AG09309 (cell line): ENCODE data around the gene P3H2.

Source experiments
- DNase-seq: peaks from one replicate; pipeline ENCODE4 v3.0.0-alpha.2; 2010; ENCODE audit warnings: low read depth
- H3K4me3 ChIP-seq: 2 replicates; pipeline ENCODE4 v1.5.1; 2011; ENCODE audit warnings: mild to moderate bottlenecking, low read depth, low read length, moderate library complexity; ENCODE audit not compliant: control insufficient read depth
- TF ChIP-seq, protein P1 (sequence below): IDR thresholded peaks from 2 replicates; pipeline ENCODE4 v1.5.1; 2011; ENCODE audit warnings: mild to moderate bottlenecking, low read depth, low read length, inconsistent platforms; ENCODE audit not compliant: insufficient read depth, control insufficient read depth; ENCODE audit errors: missing control alignments

The P3H2 gene

GRCh38 chr3:190132371-190132770, 11.7 kb upstream of the P3H2 start:
- no peak for DNase-seq
- H3K4me3 ChIP-seq: no peak overlapping the region
- TF ChIP-seq, protein P1, sequence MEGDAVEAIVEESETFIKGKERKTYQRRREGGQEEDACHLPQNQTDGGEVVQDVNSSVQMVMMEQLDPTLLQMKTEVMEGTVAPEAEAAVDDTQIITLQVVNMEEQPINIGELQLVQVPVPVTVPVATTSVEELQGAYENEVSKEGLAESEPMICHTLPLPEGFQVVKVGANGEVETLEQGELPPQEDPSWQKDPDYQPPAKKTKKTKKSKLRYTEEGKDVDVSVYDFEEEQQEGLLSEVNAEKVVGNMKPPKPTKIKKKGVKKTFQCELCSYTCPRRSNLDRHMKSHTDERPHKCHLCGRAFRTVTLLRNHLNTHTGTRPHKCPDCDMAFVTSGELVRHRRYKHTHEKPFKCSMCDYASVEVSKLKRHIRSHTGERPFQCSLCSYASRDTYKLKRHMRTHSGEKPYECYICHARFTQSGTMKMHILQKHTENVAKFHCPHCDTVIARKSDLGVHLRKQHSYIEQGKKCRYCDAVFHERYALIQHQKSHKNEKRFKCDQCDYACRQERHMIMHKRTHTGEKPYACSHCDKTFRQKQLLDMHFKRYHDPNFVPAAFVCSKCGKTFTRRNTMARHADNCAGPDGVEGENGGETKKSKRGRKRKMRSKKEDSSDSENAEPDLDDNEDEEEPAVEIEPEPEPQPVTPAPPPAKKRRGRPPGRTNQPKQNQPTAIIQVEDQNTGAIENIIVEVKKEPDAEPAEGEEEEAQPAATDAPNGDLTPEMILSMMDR: no peak

GRCh38 chr3:190131329-190131728, 10.6 kb upstream of the P3H2 start:
- H3K4me3 ChIP-seq: no peak overlapping the region
- DNase-seq: no peak
- TF ChIP-seq, protein P1: no peak

DNA sequence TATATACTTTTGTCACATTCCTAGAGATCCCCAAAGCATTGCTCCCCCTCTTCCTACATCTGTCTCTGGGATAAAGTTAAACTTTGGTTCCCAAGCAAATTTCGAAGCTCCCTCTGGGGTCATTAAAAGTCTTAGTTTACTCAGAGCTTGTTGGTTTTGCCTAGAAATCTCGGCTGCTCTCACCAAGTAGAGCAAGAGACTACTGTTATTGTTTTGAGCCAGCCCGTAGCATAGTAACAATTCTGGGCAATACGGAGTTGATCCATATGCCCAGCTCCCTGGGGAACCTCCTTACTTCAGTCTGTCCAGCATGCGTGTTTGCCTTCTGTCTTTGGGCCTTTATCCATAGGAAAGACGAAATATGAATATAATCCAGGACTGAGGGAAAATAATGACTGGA, 10.0 kb upstream of the P3H2 start:
- no peak overlapping the region for H3K4me3 ChIP-seq
- DNase-seq: no peak
- TF ChIP-seq, protein P1: no peak

DNA sequence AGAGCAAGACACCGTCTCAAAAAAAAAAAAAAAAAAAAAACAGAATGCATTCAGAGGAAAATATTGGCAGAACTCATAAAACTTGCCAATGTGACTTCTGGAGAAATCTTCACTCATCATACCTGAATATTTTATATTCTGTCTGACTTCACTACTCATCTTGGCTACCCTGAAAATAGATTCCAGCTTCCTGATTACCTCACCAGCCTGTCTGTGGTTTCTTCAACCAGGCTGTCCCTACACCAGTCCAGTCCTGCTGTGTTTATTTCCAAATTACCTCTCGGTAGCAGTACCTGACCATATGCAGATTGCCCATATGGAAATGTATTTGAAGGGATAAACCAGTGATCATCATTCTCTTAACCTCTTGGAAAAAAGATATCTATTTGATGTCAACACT, 9.3 kb upstream of the P3H2 start:
- no peak for DNase-seq
- H3K4me3 ChIP-seq: no peak overlapping the region
- TF ChIP-seq, protein P1: no peak

GRCh38 chr3:190127797-190128196, 7.1 kb upstream of the P3H2 start:
- TF ChIP-seq, protein P1: no peak
- DNase-seq: no peak
- no peak overlapping the region for H3K4me3 ChIP-seq

- DNase-seq: no peak
- TF ChIP-seq, protein P1: no peak
- H3K4me3 ChIP-seq: no peak overlapping the region
Measured at GRCh38 chr3:190127195-190127594, 6.5 kb upstream of the P3H2 start.

- TF ChIP-seq, protein P1: no peak
- no peak for DNase-seq
- H3K4me3 ChIP-seq: no peak overlapping the region
Measured at GRCh38 chr3:190125436-190126068, 4.9 kb upstream of the P3H2 start.
